ENCODE measurements around the gene PHLPP1.

Gene PHLPP1

GRCh38 chr18:62744076-62744968 is 29.0 kb downstream of the PHLPP1 start:
- no peak for DNase-seq

- no peak for DNase-seq
Observed at GRCh38 chr18:62745089-62745751, 29.9 kb downstream of the PHLPP1 start.

- no peak for DNase-seq
Observed at GRCh38 chr18:62749389-62749788, 34.0 kb downstream of the PHLPP1 start.

- DNase-seq: no peak
Observed at GRCh38 chr18:62751341-62751821, 36.0 kb downstream of the PHLPP1 start.

DNA sequence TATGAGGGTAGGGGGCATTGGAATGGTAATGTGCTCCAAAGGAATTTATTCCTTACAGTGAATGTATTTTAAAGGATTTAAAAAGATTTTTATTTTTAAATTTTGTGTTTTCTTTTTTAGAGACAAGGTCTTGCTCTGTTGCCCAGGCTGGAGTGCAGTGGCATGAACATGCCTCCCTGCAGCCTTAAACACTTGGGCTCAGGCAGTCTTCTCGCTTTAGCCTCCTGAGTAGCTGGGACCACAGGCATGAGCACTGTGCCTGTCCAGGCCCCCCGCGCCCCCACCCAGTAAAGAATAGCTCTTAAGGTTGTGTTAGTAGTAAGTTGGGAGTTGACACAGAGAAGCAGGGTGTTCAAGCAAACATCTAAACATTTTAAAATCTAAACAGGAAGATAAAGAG is 36.6 kb downstream of the PHLPP1 start:
- no peak for DNase-seq

- no peak for DNase-seq
Observed at GRCh38 chr18:62754026-62754425, 38.7 kb downstream of the PHLPP1 start.

DNA sequence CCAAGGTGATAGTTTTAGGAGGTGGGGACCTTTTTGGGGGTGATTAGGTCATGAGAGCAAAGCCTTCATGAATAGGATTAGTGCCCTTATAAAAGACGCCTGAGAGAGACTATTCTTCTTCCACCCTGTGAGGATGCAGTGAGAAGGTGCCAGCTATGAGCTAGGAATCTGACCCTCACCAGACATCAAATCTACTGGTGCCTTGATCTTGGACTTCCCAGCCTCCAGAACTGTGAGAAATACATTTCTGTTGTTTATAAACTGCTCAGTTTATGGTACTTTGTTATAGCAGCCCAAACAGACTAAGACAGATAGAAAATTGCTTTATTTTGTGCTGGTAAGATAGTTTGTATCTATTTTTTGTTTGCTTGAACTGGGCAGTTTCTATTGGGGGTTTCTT is 40.1 kb downstream of the PHLPP1 start:
- DNase-seq: no peak

DNA sequence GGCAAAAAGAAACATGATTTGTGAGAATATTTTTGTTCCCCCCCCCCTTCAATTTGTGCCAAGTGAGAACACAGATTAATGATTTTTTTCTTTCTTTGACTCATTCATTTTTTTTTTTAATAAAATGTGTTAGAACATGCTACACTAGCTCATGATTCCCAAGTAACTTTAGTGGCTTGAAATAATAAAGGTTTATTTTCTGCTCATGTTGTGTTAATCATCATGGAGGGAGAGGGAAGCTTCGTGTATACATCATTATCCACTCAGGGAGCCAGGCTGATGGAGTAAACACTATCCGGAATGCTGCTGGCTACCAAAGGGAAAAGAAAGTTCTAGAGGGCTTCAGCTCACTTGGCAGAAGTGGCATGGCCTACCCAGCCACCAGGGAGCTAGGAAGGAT is 40.6 kb downstream of the PHLPP1 start:
- no peak for DNase-seq

DNA sequence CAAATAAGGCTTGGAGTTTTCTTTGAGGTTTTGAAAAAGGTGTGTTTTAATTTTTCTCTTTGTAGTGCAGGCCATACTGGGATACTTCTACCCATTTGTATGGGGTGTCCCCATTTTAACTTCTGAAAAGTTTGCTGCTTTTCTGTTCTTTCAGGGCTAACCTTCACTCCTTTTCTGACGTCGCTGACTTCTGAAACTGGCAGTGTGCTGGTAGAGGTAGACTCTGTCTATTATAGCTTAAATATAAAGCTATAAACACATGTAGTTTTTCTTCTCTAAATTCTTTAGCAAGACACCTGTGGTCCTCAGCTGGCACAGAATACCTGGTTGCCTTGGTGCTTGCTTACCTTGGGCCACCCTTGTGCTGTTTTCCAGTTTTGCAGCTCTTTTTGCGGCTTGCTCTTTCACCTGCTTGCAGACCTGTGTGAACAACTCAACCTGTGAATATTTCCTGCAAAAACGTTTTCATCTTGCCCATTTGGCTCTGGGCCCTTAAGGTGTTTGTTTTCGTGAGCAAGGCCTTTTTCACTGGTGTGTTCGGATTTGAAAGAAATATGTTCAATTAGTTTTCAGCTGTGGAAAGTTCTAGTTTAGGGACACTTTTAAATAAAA is 42.2 kb downstream of the PHLPP1 start:
- DNase-seq: no peak

DNA sequence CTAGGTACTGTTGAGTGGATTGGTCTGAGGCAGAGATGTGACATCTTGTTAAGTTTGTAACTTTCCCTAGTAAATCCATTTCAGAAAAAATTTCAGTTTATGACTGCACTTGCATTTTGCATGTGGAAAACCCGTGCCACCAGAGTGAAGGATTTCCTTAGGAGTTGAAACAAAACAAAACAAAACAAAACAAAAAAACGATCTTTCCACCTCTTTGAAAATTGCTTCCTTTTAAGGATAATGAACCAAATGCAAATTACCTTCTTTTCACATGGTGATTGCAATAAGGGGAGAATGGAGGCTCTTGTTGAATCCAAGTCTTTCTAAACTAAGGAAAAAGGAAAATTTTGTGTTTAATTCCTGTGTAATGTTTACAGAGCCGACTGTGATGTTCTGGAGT is 43.2 kb downstream of the PHLPP1 start:
- no peak for DNase-seq

GRCh38 chr18:62759704-62760402 is 44.5 kb downstream of the PHLPP1 start:
- no peak for DNase-seq

DNA sequence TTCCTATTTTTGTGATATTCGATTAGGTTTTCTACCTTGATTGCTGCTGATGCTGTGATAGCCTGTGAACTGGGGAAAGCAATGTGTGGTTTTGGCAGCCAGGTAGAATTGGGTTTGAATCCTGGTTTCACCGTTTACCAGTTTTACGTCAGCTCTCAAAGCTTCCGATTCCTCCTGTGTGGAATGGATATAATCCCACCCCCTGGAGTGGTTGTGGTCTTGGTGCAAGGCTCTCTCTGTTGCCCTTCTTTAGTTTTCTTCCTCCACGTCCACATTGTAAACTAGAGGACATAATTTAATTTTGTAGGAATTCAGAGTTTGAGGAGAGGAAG is 45.0 kb downstream of the PHLPP1 start:
- DNase-seq: no peak

DNA sequence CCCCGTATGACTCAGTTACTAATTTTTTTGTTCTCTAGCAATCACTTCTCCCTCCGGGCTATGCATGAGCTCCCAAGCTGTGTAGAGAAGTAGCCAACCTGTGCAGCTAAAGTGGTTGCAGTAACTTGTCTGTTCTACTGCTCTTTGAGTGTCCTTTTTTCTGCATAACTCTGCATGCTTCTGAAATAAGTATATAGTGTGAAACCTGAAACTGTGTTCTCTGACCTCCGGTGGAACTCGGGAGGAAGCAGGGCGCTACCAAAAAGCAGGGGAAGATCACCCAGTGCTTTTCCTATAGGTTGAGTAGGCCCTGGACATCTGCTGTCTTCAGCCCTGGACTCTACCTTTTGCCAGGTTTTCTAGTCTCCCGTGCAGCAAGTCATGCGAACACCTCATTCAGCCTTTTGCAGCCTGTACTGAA is 47.8 kb downstream of the PHLPP1 start:
- DNase-seq: no peak

DNA sequence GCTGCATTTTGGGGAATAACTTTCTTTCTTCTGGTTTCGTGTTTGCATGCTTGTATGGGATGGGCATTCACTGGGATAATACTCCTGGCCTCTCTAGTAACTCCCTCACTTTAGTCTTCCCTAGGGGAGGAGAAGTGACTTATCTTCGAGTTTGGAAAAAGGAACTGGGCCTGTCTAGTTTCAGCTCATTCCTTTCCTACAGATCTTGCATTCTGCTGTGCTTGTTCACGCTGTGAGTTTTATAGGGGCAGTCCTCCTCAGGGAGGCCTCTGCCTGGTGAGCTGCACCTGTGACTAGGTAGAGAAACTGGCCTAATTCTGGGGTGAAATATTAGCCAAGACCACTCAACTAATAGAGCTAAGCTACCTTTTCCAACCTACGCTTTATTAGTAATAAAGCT is 50.9 kb downstream of the PHLPP1 start:
- no peak for DNase-seq

- DNase-seq: no peak
Observed at GRCh38 chr18:62767321-62767720, 52.0 kb downstream of the PHLPP1 start.

- no peak for DNase-seq
Observed at GRCh38 chr18:62767836-62768557, 52.7 kb downstream of the PHLPP1 start.

DNA sequence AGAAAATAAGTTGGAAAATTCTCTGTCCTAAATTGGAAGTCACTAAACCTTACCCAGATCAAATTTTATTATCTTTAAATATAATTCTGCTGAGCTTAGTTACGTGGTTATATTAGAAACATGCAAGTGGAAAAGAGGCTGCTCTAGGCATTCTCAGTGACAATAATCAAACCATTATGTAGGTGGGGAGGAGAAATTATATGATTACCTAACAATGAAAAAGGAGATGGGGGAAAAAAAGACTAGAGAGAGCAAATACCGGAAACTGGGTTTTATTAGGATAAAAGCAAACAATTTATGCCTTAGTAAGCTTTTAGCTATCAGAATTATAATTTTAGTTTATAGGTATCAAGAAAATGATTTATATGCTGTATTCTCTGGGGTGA is 53.2 kb downstream of the PHLPP1 start:
- no peak for DNase-seq

DNA sequence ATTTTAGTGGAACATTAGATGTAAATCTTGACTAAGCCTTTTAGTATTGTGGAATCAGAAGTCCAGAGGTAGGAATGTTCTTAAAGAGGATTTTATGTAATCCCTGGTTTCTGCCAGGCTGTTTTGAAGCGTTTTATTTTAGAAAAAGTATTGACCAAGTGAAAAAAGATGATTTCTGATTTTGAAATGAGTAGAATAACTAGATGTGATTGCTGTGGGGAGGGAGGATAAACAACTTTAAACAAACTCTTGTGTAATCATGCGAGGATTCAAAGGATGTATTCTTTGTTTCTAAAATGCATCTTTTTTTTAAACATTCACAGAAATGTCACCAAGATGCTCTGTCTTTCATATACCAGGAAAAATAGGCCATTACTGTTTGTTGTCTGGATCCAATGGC is 53.9 kb downstream of the PHLPP1 start:
- DNase-seq: no peak

- DNase-seq: no peak
Observed at GRCh38 chr18:62771494-62772270, 56.3 kb downstream of the PHLPP1 start.

- no peak for DNase-seq
Observed at GRCh38 chr18:62772860-62773584, 57.7 kb downstream of the PHLPP1 start.

DNA sequence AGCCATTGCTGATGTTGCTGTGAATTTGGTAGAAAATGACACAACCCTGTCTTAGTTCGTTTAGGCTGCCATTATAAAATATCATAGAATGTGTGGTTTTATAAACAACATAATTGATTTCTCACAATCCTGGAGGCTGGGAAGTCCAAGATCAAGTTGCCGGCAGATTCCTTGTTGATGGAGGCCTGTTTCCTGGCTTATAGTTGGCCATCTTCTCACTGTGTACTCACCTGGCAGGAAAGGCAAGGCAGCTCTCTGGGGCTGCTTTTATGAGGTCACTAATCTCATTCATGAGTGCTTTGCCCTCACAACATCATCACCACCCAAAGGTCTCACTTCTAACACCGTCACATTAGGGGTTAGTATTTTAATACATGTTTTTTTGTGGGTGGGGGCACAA is 58.4 kb downstream of the PHLPP1 start:
- DNase-seq: no peak
